Adipose tissue (tissue), 3 donors: Measurements from ENCODE around the gene PLAA. TPM values are rescaled to one million over a fixed set of nuclear protein-coding genes. Genes with fewer than 3 reads are reported as not detected.

Experiments used
- H3K27ac ChIP-seq: one replicate; pipeline ENCODE4 v1.5.1; 2013; ENCODE audit warnings: low read depth, low read length
- WGBS, 3 donors: extraction: QIAGEN DNeasy Blood & Tissue Kit; methylation state at CpG; one replicate each; pipeline ENCODE4 v1.1.7; 2013; 5-methylcytosine and 5-hydroxymethylcytosine counted together
- polyA plus RNA-seq, 3 donors: library from polyadenylated mRNA; stranded (reverse); fragments of 200-250 nt; gene quantifications; one replicate each; pipeline ENCODE4 v1.2.3, GENCODE V29; 2013
- donor health status: healthy with polysubstance abuse.
- donor health status: Bipolar disorder and iron deficiency.
- donor health status: healthy.

PLAA gene
- polyA plus RNA-seq, 3 donors, result 10.0 to 15.5 (median 14.3) TPM

DNA sequence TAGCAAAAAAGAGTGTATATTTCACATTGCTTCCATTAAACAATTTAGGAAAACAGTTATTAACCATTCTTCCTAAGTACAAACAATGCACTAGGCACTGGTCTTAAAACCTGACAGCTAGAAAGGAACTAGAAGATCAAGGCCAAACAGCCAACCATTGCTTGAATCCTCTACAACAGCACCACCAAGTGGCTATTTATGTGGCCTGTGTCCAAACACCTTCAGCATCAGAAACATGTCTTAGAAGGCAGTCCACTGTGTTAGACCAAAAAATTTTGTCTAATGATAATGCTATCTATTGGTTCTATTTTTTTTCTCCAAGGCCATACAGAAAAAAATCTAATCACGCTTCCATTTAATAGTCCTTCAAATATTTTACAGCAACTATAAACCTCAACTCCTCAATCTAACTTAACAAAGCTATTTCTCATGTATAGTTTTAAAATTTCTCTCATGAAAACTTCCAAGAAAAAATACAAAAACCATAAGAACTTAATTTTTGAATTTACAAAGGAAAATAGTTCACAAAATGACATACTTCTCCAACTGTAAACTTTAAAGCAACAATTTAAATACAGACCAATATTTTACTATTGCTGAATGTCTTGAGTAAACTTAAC lies 90.5 kb downstream of the PLAA start:
- H3K27ac ChIP-seq, result no peak overlapping the region
- WGBS, 3 donors, result 91 to 94% (median 93%) methylated on average over 1 of the region's 1 CpG

Other genes with a start within 250 kb of the PLAA start
- gene CAAP1, start 54.4 kb downstream of the PLAA start, polyA plus RNA-seq, result 1 to 10 TPM; 5.4 to 7.6 (median 6.1) TPM
- 1 to 10 TPM; 3.6 to 6.3 (median 3.7) TPM for gene IFT74, start 9.2 kb upstream of the PLAA start, polyA plus RNA-seq
- gene LRRC19, start 58.4 kb upstream of the PLAA start, polyA plus RNA-seq, result not detected
- 10 to 100 TPM in 1 of 3 donors, 1 to 10 TPM in 2; 2.5 to 18.2 (median 7.4) TPM for gene TEK, start 162.0 kb upstream of the PLAA start, polyA plus RNA-seq